Stimulated activated CD4-positive, alpha-beta T cell treated with anti-CD3 and anti-CD28 coated beads, TNF-alpha, amount 100 ng/mL, for 4 hours (primary cell): ENCODE measurements around the gene CHMP2A.
A peak's percentile ranks its signal among the peaks of the same experiment; 100 is the strongest.
"Not testable (repeated sequence)": the region's sequence is repeated elsewhere in the genome, so short reads cannot be mapped to it uniquely, and the experiment has no call there.

Experiments used
- DNase-seq, 3 experiments: peaks; one replicate each; pipeline ENCODE4 v3.0.0-alpha.2; 2020; ENCODE audit warnings: low read depth in 3 of 3

Gene CHMP2A

GRCh38 chr19:58555369-58555885 lies 522 bp upstream of the CHMP2A start:
- no peak for DNase-seq

GRCh38 chr19:58553799-58554493 lies 959 bp downstream of the CHMP2A start:
- DNase-seq, result no peak

- no peak for DNase-seq
Measured at GRCh38 chr19:58552655-58553054, 2.2 kb downstream of the CHMP2A start.

- no peak for DNase-seq
Measured at GRCh38 chr19:58551577-58552471, 3.1 kb downstream of the CHMP2A start.

DNA sequence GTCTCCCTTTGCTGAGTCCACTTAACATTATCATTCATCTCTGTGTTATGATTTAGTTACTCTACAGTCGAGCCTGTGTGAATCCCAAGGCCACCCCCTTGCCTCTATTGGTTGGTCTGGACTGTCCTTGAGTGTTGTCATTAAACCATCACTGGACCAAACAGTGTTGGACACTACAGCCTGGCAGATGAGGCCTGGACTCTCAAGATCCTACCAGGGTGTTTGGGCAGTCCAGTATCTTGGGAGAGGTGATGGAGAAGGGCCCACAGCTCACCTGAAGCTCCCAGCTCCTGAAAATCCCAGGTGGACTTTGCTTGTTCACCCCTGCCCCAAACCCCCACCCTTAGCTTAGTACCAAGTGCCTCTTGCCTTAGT lies 3.8 kb downstream of the CHMP2A start:
- DNase-seq, result no peak

DNA sequence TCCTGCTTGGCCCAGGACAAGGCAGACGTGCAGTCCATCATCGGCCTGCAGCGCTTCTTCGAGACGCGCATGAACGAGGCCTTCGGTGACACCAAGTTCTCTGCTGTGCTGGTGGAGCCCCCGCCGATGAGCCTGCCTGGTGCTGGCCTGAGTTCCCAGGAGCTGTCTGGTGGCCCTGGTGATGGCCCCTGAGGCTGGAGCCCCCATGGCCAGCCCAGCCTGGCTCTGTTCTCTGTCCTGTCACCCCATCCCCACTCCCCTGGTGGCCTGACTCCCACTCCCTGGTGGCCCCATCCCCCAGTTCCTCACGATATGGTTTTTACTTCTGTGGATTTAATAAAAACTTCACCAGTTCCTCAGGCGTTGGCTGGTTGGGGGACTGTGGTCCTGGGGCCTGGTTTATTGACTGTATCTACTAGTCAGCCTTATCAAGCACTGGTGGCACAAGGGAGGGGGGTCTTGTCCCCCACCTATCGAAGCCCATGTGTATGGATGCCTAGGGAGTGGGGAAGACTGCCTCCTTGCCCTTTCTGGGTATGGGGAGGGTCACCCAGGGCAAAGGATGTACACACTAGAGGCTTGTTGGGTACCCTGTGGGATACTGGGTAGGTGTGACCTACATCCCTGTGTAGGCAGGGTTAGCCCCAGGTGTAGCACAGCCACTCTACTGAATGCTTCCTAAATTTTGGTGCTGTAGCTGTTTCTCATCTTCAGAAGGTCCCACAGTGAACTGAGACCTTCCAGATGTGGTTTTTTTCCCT lies 4.4 kb downstream of the CHMP2A start:
- DNase-seq, result no peak

- DNase-seq, result no peak
Measured at GRCh38 chr19:58549664-58550361, 5.1 kb downstream of the CHMP2A start.

DNA sequence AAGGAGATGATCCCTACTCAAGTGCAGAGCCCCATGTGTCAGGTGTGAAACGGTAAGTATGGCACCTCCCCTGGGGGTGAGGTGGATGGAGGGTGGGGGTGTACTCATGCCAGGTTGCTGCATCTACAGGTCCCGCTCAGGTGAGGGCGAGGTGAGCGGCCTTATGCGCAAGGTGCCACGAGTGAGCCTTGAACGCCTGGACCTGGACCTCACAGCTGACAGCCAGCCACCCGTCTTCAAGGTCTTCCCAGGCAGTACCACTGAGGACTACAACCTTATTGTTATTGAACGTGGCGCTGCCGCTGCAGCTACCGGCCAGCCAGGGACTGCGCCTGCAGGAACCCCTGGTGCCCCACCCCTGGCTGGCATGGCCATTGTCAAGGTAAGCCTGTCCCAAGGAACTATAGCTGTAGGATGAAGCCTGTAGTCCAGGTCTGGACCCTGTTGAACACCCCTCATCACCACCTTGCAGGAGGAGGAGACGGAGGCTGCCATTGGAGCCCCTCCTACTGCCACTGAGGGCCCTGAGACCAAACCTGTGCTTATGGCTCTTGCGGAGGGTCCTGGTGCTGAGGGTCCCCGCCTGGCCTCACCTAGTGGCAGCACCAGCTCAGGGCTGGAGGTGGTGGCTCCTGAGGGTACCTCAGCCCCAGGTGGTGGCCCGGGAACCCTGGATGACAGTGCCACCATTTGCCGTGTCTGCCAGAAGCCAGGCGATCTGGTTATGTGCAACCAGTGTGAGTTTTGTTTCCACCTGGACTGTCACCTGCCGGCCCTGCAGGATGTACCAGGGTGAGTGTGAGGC lies 5.8 kb downstream of the CHMP2A start:
- DNase-seq, result no peak

DNA sequence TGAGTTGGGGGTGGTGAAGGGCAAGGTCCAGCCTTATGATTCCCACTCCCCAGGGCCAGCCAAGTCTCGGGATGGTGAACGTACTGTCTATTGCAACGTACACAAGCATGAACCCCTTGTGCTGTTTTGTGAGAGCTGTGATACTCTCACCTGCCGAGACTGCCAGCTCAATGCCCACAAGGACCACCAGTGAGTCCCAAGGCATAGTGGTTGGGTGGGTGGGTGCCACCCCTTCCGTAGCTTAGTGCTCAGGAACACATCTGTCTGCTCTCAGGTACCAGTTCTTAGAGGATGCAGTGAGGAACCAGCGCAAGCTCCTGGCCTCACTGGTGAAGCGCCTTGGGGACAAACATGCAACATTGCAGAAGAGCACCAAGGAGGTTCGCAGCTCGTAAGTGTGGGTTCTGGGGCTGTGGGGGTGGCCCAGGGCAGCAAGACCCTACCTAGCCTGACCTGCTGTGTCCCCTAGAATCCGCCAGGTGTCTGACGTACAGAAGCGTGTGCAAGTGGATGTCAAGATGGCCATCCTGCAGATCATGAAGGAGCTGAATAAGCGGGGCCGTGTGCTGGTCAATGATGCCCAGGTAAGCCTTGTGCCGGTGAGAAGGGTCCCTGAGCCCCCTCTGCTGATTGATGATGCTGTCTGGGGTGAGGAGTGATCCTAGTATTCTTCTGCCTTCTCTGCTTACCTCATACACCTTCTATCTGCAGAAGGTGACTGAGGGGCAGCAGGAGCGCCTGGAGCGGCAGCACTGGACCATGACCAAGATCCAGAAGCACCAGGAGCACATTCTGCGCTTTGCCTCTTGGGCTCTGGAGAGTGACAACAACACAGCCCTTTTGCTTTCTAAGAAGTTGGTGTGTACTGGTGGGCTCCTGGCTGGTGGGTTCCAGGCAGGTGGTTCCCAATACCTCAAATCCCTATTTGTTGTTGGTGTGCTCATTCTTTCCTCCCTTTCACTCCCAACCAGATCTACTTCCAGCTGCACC lies 7.3 kb downstream of the CHMP2A start:
- no peak for DNase-seq

DNA sequence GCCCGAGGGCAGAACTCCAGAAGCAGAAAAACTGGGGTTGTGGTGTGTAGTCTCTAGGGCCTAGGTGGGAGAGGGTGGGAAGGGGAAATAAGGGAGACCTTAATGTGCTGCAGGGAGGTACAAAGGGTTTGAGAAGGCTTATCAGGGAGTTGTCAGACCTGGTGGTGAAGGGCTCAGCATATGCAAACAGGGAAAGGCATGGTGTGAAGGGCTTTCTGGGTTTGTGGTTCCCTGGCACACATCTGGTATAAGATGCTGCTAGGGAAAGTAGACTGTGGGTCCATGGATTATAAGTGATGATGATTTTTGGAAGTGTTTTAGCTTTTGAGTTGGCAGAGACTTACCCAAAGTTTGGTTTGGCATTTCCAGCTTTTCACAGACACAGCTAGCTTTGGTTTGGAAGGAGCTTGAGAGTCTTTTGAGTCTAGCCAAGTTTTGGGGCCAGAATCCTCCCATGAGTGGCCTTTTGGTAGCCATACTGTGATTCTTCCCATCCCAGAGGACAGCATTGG lies 8.8 kb downstream of the CHMP2A start:
- no peak for DNase-seq

DNA sequence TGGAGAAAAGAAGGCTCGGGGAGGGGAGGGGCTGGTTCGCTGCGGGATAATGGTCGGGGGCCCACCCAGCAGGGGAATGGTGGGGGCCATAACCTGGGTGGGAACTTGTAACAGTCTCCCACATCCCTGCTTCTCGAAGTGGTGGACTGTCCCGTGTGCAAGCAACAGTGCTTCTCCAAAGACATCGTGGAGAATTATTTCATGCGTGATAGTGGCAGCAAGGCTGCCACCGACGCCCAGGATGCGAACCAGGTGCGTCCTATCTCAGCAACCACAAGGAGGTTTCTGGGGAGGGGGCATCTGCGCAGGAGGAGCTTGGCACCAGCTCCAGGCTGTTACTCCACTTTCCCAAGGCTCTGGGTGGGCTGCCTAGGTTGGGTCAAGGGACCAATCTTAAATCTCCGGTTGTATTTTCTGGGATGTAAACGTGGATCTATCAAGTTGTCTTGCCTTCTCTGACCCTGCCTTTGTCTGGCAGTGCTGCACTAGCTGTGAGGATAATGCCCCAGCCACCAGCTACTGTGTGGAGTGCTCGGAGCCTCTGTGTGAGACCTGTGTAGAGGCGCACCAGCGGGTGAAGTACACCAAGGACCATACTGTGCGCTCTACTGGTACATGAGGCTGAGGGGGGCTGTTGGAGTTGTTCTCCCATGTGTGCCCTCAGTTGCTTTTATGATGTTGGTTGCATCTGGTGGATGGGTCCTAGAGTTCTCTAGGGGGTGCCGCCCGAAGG lies 9.5 kb downstream of the CHMP2A start:
- DNase-seq, result no peak

GRCh38 chr19:58544591-58545285 lies 10.2 kb downstream of the CHMP2A start:
- peak; percentile 62 to 70 (median 63) for DNase-seq

DNA sequence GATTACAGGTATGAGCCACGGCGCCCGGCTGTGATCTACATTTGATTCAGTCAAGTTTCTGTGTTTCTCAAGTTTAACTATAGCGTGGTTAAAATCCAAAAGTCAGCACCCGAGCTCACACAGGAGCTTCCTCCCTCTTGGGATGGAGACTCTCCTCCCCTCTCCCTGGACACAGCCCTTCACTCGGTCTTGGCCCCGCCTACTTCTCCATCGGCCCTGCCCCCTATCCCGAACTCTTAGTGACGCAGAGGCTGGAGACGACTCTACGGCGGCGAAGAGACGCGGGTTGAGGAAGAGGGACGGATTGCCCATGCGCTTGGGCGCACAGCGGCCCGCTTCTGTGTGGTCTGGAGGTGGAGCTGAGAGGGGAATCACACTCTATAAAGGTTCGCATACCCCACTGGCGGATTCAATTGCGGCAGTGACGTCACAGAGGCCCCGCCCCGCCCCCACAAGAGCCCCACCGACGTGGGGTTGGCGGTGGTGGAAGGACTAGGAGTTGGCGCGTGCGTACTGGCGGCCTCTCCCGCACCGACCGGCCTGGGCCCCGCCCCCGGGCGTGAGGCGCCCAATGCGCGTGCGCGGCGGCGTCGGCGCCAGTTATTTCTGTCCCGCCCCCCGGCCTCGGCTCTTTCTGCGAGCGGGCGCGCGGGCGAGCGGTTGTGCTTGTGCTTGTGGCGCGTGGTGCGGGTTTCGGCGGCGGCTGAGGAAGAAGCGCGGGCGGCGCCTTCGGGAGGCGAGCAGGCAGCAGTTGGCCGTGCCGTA lies 10.9 kb downstream of the CHMP2A start, which contains the start of gene TRIM28:
Gene TRIM28 (plus strand): TSS at position 239 of the 765 bp plus-strand sequence. CDS start 694 bp downstream, outside the sequence.
- peak; percentile 100 for DNase-seq

DNA sequence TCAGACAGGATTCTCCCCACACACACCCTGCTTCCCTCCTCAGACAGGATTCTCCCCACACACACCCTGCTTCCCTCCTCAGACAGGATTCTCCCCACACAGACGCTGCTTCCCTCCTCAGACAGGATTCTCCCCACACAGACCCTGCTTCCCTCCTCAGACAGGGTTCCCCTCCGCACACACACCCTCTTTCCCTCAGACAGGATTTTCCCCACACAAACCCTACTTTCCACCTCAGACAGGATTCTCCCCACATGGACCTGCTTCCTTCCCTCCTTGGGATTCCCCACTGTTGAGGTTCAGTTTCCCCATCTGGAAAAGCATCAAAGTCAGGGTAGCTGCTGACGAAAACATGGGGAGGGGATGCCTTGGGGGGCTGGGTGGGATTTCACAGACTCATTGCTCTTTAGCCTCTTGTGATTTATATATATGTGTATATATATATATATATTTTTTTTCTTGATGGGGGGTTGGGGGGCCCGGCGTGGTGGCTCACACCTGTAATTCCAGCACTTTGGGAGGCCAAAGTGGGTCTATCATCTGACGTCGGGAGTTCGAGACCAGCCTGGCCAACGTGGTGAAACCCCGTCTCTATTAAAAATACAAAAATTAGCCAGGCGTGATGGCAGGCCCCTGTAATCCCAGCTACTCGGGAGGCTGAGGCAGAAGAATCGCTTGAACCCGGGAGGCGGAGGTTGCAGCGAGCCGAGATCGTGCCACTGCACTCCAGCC lies 12.1 kb downstream of the CHMP2A start:
- DNase-seq, result not testable (repeated sequence)

- not testable (repeated sequence) for DNase-seq
Measured at GRCh38 chr19:58539169-58539559, 15.7 kb downstream of the CHMP2A start.
